ENCODE measurements around the gene KYNU. TPM values are rescaled to one million over a fixed set of nuclear protein-coding genes. Genes with fewer than 3 reads are reported as not detected.

KYNU gene
- total and polyA plus RNA-seq, 9 of the 15 experiments (the other 6 are each of a cell fraction or from before 2014, with no cell fraction given) = 2.6 to 11.6 (median 7.2) TPM

GRCh38 chr2:142920571-142920970 is 43.1 kb downstream of the KYNU start:
- WGBS (ENCODE audit: insufficient coverage, low coverage, missing lambda C conversion rate) = 14% methylated on average over 3 of the region's 3 CpGs
- Histone ChIP-seq H3K36me3 (ENCODE audit: control insufficient read depth, insufficient read depth, low read length) (no peaks in the 10 kb centered on the region), H3K4me3 (no peak overlapping the region), H3K27me3 (ENCODE audit: control insufficient read depth in 2 of 2, insufficient read depth in 2 of 2, low read length in 2 of 2) (no peaks in the 10 kb centered on the region), H3K79me2 (ENCODE audit: control insufficient read depth, insufficient read depth, low read length) (no peaks in the 10 kb centered on the region), H3K9me1 (ENCODE audit: control insufficient read depth, insufficient read depth, low read length) (no peaks in the 10 kb centered on the region), H3K27ac (ENCODE audit: extremely low read depth, low read depth, low read length) (no peak overlapping the region), H3K4me1 (replicated peaks in 1 of 2; ENCODE audit: control insufficient read depth in 2 of 2, insufficient read depth in 2 of 2, low read length in 2 of 2) (no peaks in the 10 kb centered on the region), H2AFZ (ENCODE audit: low read depth, low read length) (no peak overlapping the region), H3K4me2 (ENCODE audit: insufficient read depth, low read length) (no peak overlapping the region), H3K9ac (ENCODE audit: insufficient read depth in 1 of 2, low read depth in 2 of 2, low read length in 2 of 2) (no peak overlapping the region), H4K20me1 (replicated peaks; ENCODE audit: control insufficient read depth, insufficient read depth, low read length) (no peaks in the 10 kb centered on the region), H3K9me3 (replicated peaks; ENCODE audit: control insufficient read depth, insufficient read depth, low read depth, low read length) (no peaks in the 10 kb centered on the region)
- FAIRE-seq = no peak
- in situ Hi-C loops (cut with MboI) (no loop called here), intact Hi-C loops (cut with micrococcal nuclease) (no loop called here)
- ChIA-PET POLR2A (no interaction called here), CTCF (ENCODE audit: low intra/inter-chr PET ratio) (no interaction called here)
- no peak for ATAC-seq
- BruUV-seq (replicated peaks) = no TSS peak
- no peak for DNase-seq (ENCODE audit: extremely low read depth in 1 of 4, low spot score in 3 of 4)
- TF ChIP-seq ZNF224 (CRISPR knock-in tag; IDR thresholded peaks at IDR 0.05) = no peak
- no peak for TF ChIP-seq ZNF639 (CRISPR knock-in tag; conservative IDR thresholded peaks at IDR 0.05 in 1 of 2, IDR thresholded peaks at IDR 0.05 in 1 of 2)
- TF ChIP-seq CHD2 (IDR thresholded peaks at IDR 0.05; ENCODE audit: low read depth, low read length) = no peak

- in situ Hi-C loops (cut with MboI) (no loop called here), intact Hi-C loops (cut with micrococcal nuclease) (no loop called here)
- ChIA-PET CTCF (ENCODE audit: low intra/inter-chr PET ratio) (no interaction called here), POLR2A (interaction anchor here (1.4 kb wide), 1 partner anchor 11 kb away, joined by 5 read pairs; no protein-coding TSS in a partner anchor)
- Histone ChIP-seq H3K9me3 (replicated peaks; ENCODE audit: control insufficient read depth, insufficient read depth, low read depth, low read length) (no peaks in the 10 kb centered on the region), H3K9ac (ENCODE audit: insufficient read depth in 1 of 2, low read depth in 2 of 2, low read length in 2 of 2) (no peak overlapping the region), H4K20me1 (replicated peaks; ENCODE audit: control insufficient read depth, insufficient read depth, low read length) (no peaks in the 10 kb centered on the region), H3K79me2 (ENCODE audit: control insufficient read depth, insufficient read depth, low read length) (no peaks in the 10 kb centered on the region; the same call in 2 of the 3 replicates), H3K9me1 (ENCODE audit: control insufficient read depth, insufficient read depth, low read length) (no peaks in the 10 kb centered on the region), H3K4me1 (replicated peaks in 1 of 2; ENCODE audit: control insufficient read depth in 2 of 2, insufficient read depth in 2 of 2, low read length in 2 of 2) (no peaks in the 10 kb centered on the region), H3K27ac (ENCODE audit: extremely low read depth, low read depth, low read length) (no peak overlapping the region), H3K36me3 (ENCODE audit: control insufficient read depth, insufficient read depth, low read length) (no peaks in the 10 kb centered on the region), H2AFZ (ENCODE audit: low read depth, low read length) (no peak overlapping the region), H3K4me3 (no peak overlapping the region), H3K27me3 (ENCODE audit: control insufficient read depth in 2 of 2, insufficient read depth in 2 of 2, low read length in 2 of 2) (no peaks in the 10 kb centered on the region), H3K4me2 (ENCODE audit: insufficient read depth, low read length) (no peak overlapping the region)
- BruUV-seq (replicated peaks) = no TSS peak
- FAIRE-seq (no peak), DNase-seq (ENCODE audit: extremely low read depth in 1 of 4, low spot score in 3 of 4) (no peak), ATAC-seq (no peak)
- WGBS (ENCODE audit: insufficient coverage, low coverage, missing lambda C conversion rate) = 20% methylated on average over 4 of the region's 4 CpGs
- peak; percentile 27; the same call in 1 of the 2 replicates for TF ChIP-seq CXXC5 (CRISPR knock-in tag; IDR thresholded peaks at IDR 0.05)
- no peak for TF ChIP-seq TGIF2 (CRISPR knock-in tag; IDR thresholded peaks at IDR 0.05)
These were observed 49.0 kb downstream of the KYNU start for GRCh38 chr2:142926445-142926844.

All from K562 (cell line).